ENCODE measurements around the gene CREB3L4.
"Not testable (repeated sequence)": the region's sequence is repeated elsewhere in the genome, so short reads cannot be mapped to it uniquely, and the experiment has no call there.

The CREB3L4 gene

DNA sequence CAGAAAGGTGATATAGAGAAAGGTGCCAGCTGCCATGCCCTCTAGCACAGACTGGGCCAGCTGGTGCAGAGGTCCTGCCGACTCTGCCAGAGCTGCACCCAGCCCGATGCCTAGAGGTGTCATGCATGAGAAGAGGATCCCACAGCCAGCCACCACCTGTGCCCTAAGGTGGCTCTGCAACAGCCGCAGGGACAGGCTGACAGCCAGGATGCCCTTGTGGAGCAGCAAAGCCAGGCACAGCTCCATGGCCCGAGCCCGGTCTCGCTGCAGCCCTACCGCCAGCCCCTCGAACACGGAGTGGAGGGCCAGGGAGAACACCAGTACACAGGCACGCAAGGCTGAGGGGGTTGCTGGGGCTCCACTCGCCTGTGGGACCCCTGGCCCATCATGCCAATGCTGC, 7.5 kb upstream of the CREB3L4 start:
- no peak for DNase-seq

DNA sequence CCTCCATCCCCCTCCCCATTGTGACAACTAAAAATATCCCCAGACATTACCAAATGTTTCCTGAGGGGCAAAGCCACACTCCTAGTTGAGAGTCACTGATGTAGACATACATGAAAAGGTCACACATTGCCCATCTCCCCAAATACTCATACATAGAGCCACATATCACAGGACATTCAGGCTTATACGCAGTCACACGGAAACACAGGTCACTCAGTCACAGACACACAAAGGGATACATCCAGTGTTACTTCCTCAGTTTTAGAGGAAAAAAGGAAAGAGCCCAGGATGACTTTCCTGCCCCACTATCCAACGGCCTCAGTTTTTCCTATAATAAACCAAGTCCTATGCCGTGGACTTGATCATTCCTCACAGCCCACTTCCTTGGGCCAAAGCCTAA, 6.3 kb upstream of the CREB3L4 start:
- DNase-seq = no peak

DNA sequence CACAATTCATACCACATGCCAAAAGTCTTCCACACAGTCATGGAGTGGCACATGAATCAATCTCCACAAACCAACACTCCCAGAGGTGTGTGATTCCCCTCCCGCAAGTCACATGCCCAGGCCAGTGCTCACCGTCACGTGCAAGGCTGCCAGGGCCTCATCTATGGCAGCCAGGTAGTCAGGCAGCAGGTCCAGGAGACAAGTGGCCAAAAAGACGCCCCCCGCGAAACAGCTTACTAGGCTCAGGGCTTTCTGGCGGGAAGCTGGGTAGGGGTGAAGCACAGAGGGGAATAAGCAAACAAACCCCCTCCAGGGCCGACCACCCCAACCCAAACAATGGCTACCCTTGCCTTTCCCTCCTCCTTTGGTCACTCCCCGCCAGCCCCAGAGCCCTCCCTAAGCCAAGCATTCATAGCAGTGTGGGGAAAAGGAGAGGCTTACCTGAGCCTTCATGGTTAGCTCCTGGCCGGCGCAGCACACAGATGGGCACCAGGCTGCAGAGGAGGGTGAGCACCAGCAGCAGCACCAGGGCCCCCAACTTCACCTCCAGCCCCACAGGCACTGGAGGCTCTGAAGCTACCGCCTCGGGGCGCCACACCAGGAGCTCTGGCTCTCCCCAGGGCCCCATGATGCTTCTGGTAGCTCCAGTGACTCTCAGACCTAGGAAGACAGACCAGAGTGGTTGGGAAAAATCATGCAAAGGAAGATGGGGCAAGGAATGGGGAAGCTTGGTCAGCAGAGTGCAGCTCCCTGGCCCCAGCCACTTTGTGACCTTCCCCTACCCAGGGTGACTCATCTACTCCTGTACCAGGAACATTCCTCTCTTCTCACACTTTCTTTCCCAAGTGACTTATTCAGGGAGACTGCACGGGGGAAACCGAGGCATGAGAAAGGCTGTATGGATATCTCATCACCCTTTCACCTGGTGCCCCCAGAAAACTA, 5.3 kb upstream of the CREB3L4 start:
- no peak for DNase-seq

DNA sequence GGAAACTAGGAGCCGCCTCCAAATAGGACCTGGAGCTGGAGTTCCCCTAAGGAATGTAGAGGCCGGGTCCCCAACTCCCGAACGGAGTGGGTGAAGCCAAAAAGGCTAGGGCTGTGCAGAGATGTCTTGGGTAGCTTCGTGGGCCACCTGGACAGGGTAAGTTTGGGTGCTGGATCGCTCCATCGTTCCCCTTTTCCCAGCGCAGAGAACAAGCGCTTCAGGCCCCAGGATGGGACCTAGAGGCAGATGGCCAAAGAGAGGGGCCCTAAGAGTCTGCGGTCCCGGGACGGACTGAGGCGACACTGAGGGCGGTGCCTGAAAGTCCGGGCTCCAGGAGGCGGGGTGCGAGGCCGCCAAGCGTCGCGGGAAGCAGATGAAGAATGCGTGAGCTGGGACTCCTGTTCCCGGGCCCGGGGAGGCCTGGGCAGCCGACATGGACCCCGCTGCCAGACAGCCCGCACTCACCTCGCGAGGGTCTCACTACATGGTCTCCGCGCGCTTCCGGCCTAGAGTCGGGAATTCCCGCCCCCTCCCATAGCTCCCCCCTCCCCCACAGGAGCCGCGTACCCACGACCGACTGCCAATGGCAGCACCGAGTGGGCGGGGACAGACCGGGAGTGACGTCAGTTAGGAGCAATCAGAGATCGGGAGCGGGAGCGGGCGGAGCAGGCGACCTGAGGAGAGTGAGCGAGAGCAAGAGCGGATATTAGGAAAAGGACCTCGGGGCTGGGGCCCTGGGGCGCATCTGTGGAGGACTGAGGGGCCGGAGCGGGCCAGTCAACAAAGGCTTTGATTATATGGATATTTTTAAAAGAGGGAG, 4.5 kb upstream of the CREB3L4 start, which contains the start of gene SLC39A1:
Gene SLC39A1 (minus strand): TSS at position 508 of the 820 bp plus-strand sequence. CDS start 822 bp downstream, outside the sequence.
- DNase-seq = peak; percentile 98

DNA sequence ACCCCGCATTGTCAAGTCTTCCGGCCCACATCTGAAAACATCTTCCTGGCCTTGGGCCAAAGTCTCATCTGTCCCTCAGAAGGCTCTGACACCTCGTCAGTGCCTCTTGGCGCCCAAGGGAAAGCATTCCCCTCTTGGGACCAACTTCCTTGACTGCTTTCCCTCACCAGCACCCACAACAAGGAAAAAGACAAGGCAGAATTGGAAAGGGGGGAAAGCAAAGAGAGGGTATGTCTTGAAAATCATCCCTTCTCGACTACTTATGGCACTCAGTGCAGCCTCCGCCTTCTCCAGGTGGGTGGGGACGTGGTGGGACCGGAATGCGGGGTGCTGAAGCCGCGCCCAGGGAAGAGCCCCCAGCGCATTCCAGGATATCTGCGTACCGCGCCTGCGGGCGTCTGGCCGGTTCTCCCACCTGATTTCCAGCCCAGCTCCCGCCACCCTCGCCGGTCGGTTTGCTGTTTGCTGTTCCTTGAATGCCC, 3.8 kb upstream of the CREB3L4 start:
- DNase-seq = peak; percentile 76

DNA sequence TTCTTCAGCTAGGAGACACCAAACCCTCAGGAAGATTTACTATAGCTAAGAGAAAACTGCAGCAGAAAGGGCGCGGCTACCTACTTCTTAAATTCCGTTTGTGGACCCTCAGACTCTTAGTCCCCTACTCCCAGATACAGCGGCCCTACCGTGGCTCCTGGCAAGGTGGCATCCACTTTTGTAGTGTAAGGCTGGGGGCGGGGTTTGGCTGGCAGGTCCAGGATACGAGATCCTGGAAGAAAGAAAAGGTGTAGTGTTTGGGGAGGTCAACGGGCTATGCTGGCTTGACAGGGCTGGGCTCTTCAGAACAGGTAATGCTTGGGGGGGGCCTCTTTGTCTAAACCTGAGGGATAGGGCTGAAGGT, 280 bp downstream of the CREB3L4 start:
- no peak for DNase-seq

DNA sequence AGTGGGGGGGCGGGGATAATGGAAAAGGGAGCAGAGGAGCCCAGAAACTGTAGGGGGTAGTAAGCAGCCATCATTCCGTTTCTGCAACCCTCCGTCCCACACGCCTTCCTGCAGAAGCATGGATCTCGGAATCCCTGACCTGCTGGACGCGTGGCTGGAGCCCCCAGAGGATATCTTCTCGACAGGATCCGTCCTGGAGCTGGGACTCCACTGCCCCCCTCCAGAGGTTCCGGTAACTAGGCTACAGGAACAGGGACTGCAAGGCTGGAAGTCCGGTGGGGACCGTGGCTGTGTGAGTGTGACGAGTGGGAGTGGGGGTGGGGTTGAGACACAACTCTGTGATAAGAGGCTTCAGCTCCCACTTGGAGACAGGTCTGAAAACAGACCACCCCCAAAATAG, 706 bp downstream of the CREB3L4 start:
- DNase-seq = no peak

DNA sequence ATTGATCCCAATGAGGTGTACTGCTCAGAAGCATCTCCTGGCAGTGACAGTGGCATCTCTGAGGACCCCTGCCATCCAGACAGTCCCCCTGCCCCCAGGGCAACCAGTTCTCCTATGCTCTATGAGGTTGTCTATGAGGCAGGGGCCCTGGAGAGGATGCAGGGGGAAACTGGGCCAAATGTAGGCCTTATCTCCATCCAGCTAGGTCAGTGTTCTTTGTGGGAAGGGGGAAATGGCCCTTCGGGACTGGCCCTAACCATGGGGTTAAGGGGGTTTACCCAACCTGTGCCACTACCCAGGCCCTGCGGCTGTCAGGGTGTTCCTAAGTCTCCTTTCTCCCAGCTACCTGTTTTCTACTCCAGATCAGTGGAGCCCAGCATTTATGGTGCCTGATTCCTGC, 1.3 kb downstream of the CREB3L4 start:
- DNase-seq = no peak

DNA sequence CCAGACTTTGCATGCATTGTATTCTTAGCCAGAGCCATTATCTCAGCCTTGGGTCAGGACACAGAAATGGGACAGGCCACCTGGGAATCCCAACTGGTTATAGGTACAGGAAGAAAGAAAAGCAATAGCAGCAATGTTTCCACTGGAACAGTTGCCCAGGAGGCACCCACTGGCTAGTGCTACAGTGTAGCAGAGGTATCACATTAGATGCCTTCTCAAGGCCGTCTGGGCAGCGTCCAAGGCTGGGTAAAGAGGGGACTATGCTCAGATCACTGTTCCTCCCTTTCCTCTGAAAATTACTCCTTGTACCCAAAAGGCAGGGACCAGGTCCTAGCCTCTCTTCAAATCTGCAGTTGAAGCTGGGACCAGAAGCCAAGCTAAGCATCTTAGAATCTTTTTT, 2.6 kb downstream of the CREB3L4 start:
- DNase-seq = no peak

DNA sequence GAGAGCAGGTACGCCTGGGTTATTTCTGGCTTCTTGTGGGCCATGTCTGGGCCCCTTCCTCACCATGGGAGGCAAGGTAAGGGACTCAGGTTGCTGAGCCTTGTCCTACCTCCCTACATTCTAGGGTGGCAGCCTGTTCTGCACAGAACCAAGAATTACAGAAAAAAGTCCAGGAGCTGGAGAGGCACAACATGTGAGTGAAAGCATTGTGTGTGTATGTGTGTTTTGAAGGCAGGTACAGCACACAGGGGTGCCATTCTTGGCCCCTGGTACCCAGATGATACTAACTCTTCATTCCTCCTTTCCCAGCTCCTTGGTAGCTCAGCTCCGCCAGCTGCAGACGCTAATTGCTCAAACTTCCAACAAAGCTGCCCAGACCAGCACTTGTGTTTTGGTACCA, 5.4 kb downstream of the CREB3L4 start:
- DNase-seq = no peak

DNA sequence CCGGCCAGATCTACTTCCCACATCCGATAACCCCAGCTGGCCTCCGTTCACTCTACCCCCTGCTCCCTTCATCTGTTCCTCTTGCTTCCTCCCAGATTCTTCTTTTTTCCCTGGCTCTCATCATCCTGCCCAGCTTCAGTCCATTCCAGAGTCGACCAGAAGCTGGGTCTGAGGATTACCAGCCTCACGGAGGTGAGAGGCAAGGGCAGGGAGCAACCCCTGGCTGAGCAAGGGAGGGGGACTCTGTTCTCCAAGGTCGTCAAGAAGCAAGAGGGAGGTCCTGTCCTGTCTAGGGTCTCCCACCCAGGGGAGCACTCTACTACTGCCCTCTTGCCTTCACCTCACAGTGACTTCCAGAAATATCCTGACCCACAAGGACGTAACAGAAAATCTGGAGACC, 5.8 kb downstream of the CREB3L4 start:
- DNase-seq = no peak

DNA sequence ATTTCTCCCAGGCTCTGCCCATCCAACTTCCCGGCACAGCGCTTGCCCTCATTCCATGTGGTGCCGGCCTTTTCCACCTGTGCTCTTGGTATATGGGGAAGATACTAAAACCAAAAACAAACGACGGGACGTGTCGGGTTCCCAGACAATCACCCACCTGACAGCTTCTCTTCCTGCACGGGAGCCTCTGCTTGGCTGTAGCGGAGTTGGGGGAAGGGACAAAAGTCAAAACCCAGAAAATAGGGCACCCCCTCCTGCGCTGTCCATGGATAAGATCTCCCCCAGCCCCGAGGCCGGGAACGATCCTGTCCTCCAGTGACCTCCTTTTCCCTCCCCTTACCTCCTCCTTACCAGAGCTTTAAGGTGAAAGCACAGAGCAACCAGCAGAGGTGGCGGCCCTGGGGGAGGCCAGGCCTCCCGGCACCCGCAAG, 9.1 kb downstream of the CREB3L4 start:
- no peak for DNase-seq

DNA sequence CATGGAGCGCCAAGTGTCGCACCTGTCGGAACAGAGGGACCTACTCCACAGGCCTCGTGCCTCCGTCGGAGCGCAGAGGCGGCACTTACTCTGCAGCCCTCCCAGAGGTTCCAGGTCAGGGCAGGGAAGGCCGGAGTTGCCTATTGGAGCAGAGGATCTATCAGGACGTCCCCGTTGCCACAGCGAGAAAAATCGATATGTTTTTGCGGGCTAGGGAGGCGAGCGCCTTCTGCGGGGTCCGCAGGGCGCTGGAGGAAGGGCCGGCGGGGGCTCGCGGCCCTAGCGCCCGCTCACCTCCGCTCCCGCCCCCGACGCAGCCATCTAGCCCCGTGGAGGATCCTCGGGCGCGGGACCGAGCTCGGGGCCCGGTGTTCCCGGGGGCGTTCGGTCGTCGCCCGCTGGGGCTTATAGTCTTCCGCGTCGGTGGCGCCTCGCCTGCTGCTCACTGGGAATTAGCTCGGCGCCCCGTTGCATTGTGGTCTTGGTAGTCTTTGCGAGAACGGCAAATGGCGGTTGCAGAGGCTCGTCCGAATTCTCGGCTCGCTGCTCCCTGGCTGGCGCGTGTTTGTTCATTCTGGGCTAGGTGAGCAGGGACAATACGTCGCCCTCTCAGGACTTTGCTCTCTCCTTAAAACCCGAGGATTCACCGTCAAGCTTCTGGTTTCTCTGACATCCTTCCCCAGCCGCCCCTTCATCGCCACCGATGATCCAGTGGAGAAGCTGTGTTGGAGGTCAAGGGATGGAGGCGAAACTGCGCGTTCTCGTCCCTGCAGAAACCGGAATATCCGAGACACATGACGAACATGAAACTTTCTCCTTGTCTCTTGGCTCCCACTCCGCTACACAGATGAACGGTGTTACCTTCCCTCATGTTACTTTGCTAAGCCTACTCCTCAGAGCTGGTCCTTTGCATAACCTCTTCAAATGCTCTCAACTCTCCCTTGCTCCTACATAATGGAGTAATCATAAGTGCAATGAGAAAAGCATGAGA, 9.8 kb downstream of the CREB3L4 start, which contains the start of gene JTB:
Gene JTB (minus strand): TSS at position 425 of the 991 bp plus-strand sequence. CDS start 422 bp downstream, at position 3.
- DNase-seq = peak; percentile 87

DNA sequence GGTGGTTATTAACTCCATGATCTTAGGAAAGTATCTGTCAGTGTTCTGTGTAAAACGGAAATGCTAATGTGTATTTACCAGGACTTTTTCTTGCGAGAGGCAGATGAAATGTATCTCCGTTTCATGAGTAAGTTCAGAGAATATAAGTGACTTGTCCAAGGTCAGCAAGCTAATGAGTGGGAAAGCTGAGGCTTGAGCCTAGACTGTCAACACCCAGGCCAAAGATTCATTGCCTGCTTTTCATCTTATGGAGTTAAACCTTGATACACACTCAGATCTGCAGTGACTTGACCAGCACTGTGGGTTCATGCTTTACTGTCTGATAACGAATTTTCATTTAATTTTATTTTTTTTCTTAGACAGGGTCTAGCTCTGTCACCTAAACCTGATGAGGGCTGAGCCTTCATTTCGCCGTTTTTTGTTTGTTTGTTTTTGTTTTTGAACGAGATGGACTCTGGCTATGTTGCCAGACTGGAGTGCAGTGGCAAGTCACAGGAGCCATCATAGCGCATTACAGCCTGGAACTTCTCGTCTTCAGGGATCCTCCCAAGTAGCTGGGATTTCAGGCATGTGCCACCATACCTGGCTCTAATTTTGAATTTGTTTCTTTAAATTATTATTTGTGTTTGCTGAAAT, 10.7 kb downstream of the CREB3L4 start:
- no peak for DNase-seq

DNA sequence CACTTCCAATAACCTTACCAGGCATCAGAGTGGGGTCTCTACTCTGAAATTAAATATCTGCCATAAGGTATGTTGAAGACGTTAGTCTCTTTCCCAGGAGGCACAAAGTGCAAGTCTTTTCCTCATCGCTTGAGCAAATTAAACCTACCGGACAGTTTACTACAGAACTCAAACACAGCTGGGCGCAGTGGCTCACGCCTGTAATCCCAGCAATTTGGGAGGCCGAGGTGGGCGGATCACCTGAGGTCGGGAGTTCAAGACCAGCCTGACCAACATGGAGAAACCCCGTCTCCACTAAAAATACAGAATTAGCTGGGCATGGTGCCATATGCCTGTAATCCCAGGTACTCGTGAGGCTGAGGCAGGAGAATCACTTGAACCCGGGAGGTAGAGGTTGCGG, 11.4 kb downstream of the CREB3L4 start:
- DNase-seq = not testable (repeated sequence)

DNA sequence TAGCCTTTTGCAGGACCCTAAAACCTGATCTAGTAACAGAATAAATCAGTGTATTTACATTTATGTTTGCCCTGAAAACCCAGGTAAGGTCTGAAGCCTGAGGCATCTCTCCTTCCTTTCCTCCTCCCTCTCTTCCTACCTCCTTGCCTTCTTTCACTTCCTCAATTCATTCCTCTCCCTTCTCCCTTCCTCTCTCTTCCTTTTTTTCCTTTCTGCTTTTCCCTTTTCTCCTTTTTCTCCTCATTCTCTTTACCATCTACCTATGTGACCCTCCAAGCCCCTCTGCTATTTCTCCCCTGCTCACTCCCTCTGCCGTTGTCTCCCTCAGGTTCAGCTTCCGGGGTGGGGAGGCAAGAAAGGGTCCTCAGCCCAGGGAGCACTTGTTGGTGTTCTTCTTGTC, 14.0 kb downstream of the CREB3L4 start:
- DNase-seq = not testable (repeated sequence)

DNA sequence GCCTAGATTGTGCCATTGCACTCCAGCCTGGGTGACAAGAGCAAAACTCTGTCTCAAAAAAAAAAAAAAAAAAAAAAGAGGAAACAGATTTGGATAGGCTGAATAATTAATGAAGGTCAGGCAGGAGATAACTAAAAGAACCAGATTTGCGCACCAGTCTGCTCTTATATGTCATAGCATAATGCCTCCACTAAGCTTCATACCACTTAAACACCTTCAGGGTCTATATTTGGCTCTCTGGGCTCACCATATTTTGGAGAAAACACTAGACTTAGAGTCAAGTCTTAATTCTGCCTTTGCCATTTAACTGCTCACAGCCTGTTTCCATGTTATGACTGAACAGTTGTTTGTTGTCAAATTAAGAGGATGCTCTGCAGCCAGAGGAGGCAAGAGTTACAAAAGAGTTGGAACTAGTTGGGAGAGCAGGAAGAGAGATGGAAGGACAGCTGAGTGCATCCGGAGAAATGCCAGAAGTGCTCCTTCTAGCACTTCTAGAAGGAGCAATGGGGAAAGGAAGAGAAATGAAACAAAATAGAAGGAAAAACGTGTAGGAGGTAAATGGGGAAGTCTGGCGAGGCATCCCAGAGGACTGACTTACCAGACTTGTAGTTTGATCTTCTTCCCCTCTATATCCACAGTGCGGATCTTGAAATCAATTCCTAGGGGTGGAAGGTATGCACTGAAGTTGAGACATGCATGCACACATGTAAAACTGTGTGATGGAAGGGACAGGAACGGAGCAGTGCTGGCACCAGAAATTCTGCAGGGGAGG, 16.6 kb downstream of the CREB3L4 start:
- DNase-seq = no peak

DNA sequence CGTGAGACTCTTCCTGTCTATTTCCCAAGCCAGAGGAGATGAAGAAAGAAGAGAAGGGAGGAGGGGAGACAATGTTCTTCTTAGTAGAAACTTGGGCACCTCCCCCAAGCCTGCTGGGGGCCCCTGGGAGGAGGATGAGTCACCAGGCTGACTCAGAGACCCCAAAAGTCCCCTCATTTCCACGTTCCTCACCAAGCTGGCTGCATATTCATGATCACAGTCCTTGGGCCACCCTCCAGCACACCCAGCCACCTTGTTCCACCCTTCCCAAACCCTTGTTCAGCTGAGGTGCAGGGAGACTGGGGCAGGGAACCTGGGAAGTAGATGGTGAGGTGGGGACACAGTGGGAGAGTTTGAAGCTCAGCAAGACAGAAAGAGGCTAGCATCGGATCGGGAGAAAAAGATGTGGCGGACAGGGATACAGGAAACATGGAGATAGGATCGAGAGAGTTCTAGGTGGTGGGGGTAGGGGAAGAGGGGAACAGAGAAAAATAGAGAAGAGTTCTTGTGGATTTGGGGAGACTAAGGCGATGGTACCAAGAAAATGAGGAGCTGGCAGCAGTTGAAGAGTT, 17.7 kb downstream of the CREB3L4 start:
- no peak for DNase-seq

DNA sequence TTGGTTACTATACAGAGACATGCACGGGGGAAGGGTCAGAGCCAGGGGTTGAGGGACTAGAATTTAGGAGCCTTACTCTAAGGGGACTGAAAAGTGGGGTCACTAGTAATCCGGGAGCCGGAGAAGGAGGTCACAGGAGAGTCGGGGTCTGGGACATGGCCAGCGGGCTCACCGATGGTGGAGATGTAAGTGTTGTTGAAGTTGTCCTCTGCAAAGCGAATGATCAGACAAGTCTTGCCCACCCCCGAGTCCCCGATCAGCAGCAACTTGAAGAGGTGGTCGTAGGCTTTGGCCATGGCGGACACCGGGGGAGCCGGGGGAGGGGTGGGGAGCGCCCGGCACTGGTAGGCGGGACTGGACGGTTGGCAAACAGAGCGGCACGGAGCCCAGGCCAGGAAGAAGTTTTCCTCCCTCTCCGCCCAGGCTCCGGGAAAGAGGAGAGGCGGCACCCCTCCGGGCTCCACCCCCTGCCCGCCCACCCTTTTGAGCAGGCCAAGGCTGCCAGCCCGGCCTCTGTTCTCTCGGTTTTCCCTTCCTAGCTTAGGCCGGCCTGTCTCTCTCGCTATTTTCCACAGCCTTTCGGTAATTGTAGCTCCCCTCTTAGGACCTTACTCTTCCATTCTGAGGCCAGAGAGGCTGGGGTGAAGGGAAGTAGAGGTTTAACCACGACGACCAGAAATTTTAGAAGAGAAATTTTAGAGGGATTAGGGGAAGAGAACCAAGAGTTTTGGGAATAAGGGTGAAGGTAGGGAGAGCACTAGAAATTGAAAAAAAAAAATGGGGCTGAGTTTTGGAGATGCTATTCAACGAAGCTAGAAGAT, 18.4 kb downstream of the CREB3L4 start, which contains the start of gene RAB13:
Gene RAB13 (minus strand): TSS at position 399 of the 821 bp plus-strand sequence. CDS start 103 bp downstream, at position 296.
- DNase-seq = no peak

All from NCI-H2171 (cell line).